Measurements from ENCODE around the gene GATD1. TPM values are rescaled to one million over a fixed set of nuclear protein-coding genes. Genes with fewer than 3 reads are reported as not detected.
A peak's percentile ranks its signal among the peaks of the same experiment; 100 is the strongest.

The GATD1 gene
- polyA plus RNA-seq, 2 donors: 23.1 to 49.2 TPM

DNA sequence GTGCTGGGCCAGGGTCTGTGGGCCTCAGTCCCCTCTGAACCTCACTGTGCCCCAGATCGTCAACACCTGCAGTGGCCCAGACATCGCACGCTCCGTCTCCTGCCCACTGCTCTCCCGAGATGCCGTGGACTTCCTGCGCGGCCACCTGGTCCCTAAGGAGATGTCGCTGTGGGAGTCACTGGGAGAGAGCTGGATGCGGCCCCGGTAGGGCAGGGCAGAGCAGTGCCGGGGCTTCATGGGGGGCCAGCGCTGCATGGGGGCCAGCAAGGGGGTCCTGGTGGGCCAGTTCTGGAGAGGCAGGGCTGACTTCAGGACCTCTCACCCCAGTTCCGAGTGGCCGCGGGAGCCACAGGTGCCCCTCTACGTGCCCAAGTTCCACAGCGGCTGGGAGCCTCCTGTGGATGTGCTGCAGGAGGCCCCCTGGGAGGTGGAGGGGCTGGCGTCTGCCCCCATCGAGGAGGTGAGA is 54.9 kb downstream of the GATD1 start:
- peaks cover 0 to 42% of the 10 kb centered on the region in 2 donors for H3K36me3 ChIP-seq (ENCODE audit: control insufficient read depth in 2 of 2, insufficient read depth in 2 of 2, low read length in 1 of 2)
- peaks cover 7 to 15% of the 10 kb centered on the region in 2 donors for H3K4me1 ChIP-seq (ENCODE audit: control insufficient read depth in 2 of 2, insufficient read depth in 2 of 2, low read length in 1 of 2)
- H3K27ac ChIP-seq (ENCODE audit: low read depth in 2 of 2, low read length in 1 of 2): no peak overlapping the region
- H3K27me3 ChIP-seq (ENCODE audit: control insufficient read depth in 1 of 2, insufficient read depth in 2 of 2, low read length in 2 of 2): no peaks in the 10 kb centered on the region
- no peak overlapping the region for H3K4me3 ChIP-seq (ENCODE audit: low read depth in 1 of 2, low read length in 2 of 2)
- 76 to 79% methylated on average over 18 to 20 of the region's 20 CpGs for WGBS, 2 donors
- H3K9me3 ChIP-seq (ENCODE audit: control insufficient read depth in 2 of 2, insufficient read depth in 1 of 2, low read depth in 1 of 2, low read length in 1 of 2): no peaks in the 10 kb centered on the region

DNA sequence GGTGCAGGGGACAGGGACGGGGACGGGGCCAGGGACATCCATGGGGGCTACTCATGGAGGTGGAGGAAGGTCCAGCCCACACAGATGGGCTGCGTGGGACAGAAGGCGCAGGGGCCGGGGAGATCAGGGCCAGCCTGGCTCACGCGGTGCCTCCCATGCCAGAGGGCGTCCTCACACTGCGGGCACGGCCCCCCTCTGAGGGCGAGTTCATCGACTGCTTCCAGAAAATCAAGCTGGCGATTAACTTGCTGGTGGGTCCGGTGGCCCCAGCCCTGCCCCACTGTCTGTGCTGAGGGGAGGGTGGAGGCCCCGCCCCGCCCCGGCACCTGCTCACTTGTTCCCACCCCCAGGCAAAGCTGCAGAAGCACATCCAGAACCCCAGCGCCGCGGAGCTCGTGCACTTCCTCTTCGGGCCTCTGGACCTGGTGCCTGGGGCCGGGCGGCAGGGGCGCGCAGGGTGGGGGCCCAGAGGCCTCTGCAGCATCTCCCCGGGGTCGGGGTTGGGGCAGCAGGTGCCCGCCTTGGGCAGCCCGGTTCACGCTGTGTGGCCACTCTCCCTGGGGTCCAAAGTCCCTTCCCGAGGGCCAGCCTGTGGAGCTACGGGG is 55.4 kb downstream of the GATD1 start:
- Histone ChIP-seq H3K4me1 (ENCODE audit: control insufficient read depth in 2 of 2, insufficient read depth in 2 of 2, low read length in 1 of 2) (peaks cover 7 to 12% of the 10 kb centered on the region in 2 donors), H3K27ac (ENCODE audit: low read depth in 2 of 2, low read length in 1 of 2) (no peak overlapping the region), H3K27me3 (ENCODE audit: control insufficient read depth in 1 of 2, insufficient read depth in 2 of 2, low read length in 2 of 2) (no peaks in the 10 kb centered on the region), H3K4me3 (ENCODE audit: low read depth in 1 of 2, low read length in 2 of 2) (no peak overlapping the region), H3K9me3 (ENCODE audit: control insufficient read depth in 2 of 2, insufficient read depth in 1 of 2, low read depth in 1 of 2, low read length in 1 of 2) (no peaks in the 10 kb centered on the region), H3K36me3 (ENCODE audit: control insufficient read depth in 2 of 2, insufficient read depth in 2 of 2, low read length in 1 of 2) (peaks cover 0 to 42% of the 10 kb centered on the region in 2 donors)
- 51 to 53% methylated on average over 32 to 33 of the region's 33 CpGs for WGBS, 2 donors

DNA sequence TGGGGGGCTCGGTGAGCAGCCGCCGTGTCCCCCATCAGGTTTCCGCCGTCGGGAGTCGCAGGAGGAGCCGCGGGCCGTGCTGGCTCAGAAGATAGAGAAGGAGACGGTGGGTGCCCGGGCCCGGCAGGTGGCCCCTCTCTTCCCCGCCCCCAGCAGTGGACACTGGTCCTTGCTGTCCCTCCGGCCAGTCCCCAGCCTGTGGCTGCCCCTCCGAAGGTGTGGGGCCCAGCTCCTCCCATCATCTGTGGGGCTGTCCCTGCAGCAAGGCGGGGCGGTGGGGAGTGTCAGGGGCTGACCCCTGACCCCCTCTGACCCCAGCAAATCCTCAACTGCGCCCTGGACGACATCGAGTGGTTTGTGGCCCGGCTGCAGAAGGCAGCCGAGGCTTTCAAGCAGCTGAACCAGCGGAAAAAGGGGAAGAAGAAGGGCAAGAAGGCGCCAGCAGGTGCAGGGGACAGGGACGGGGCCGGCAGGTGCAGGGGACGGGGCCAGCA is 56.0 kb downstream of the GATD1 start:
- H3K27me3 ChIP-seq (ENCODE audit: control insufficient read depth in 1 of 2, insufficient read depth in 2 of 2, low read length in 2 of 2): no peaks in the 10 kb centered on the region
- H3K4me1 ChIP-seq (ENCODE audit: control insufficient read depth in 2 of 2, insufficient read depth in 2 of 2, low read length in 1 of 2): peaks cover 7% of the 10 kb centered on the region in 2 donors
- no peaks in the 10 kb centered on the region for H3K9me3 ChIP-seq (ENCODE audit: control insufficient read depth in 2 of 2, insufficient read depth in 1 of 2, low read depth in 1 of 2, low read length in 1 of 2)
- H3K36me3 ChIP-seq (ENCODE audit: control insufficient read depth in 2 of 2, insufficient read depth in 2 of 2, low read length in 1 of 2): peaks cover 0 to 42% of the 10 kb centered on the region in 2 donors
- 57 to 61% methylated on average over 24 to 28 of the region's 28 CpGs for WGBS, 2 donors
- H3K4me3 ChIP-seq (ENCODE audit: low read depth in 1 of 2, low read length in 2 of 2): no peak overlapping the region
- no peak overlapping the region for H3K27ac ChIP-seq (ENCODE audit: low read depth in 2 of 2, low read length in 1 of 2)

DNA sequence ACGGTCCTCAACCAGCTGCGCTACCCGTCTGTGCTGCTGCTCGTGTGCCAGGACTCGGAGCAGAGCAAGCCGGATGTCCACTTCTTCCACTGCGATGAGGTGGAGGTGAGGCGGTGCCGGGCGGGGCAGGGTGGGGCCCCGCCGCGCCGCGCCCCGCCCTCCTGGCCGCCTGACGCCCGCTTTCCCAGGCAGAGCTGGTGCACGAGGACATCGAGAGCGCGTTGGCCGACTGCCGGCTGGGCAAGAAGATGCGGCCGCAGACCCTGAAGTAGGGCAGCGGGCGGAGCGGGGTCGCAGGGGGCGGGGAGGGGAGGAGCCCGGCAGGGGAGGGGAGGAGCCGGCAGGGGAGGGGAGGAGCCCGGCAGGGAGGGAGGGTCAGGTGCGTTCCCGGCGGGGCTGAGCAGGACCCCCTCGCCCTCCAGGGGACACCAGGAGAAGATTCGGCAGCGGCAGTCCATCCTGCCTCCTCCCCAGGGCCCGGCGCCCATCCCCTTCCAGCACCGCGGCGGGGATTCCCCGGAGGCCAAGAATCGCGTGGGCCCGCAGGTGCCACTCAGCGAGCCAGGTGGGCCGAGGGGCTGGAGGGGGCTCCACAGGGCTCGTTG is 56.5 kb downstream of the GATD1 start:
- H3K27ac ChIP-seq (ENCODE audit: low read depth in 2 of 2, low read length in 1 of 2): peak overlapping the region in 1 of 2 donors; percentile 26
- H3K9me3 ChIP-seq (ENCODE audit: control insufficient read depth in 2 of 2, insufficient read depth in 1 of 2, low read depth in 1 of 2, low read length in 1 of 2): no peaks in the 10 kb centered on the region
- no peaks in the 10 kb centered on the region for H3K27me3 ChIP-seq (ENCODE audit: control insufficient read depth in 1 of 2, insufficient read depth in 2 of 2, low read length in 2 of 2)
- peaks cover 7% of the 10 kb centered on the region in 2 donors for H3K4me1 ChIP-seq (ENCODE audit: control insufficient read depth in 2 of 2, insufficient read depth in 2 of 2, low read length in 1 of 2)
- WGBS, 2 donors: 35 to 45% methylated on average over 35 to 53 of the region's 53 CpGs
- H3K4me3 ChIP-seq (ENCODE audit: low read depth in 1 of 2, low read length in 2 of 2): no peak overlapping the region
- peaks cover 0 to 42% of the 10 kb centered on the region in 2 donors for H3K36me3 ChIP-seq (ENCODE audit: control insufficient read depth in 2 of 2, insufficient read depth in 2 of 2, low read length in 1 of 2)

DNA sequence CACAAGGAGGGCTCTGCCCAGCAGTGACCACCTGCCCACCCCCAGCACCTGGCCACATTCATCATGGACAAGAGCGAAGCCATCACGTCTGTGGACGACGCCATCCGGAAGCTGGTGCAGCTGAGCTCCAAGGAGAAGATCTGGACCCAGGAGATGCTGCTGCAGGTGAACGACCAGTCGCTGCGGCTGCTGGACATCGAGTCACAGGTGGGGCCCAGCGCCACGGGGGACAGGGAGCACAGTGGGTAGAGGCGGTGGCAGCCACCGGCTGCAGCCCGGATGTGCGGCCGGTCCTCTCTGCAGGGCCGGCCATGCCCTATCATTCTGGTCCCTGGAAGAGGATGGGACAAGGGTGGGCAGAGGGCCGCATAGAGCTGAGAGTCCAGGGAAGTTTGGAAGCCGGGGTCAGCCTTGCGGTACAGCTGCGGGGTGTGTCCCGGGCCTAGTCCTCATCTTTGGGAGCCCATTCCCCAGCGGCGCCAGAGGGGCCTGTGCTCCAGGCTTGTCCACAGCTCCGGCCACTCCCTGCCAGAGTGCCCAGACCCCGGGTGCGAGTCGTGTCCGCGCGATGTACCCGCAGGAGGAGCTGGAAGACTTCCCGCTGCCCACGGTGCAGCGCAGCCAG is 57.2 kb downstream of the GATD1 start:
- 77 to 79% methylated on average over 35 of the region's 35 CpGs for WGBS, 2 donors
- Histone ChIP-seq H3K27ac (ENCODE audit: low read depth in 2 of 2, low read length in 1 of 2) (peak overlapping the region in 1 of 2 donors; percentile 26), H3K36me3 (ENCODE audit: control insufficient read depth in 2 of 2, insufficient read depth in 2 of 2, low read length in 1 of 2) (peaks cover 0 to 42% of the 10 kb centered on the region in 2 donors), H3K4me1 (ENCODE audit: control insufficient read depth in 2 of 2, insufficient read depth in 2 of 2, low read length in 1 of 2) (peaks cover 3 to 5% of the 10 kb centered on the region in 2 donors), H3K9me3 (ENCODE audit: control insufficient read depth in 2 of 2, insufficient read depth in 1 of 2, low read depth in 1 of 2, low read length in 1 of 2) (no peaks in the 10 kb centered on the region), H3K27me3 (ENCODE audit: control insufficient read depth in 1 of 2, insufficient read depth in 2 of 2, low read length in 2 of 2) (no peaks in the 10 kb centered on the region), H3K4me3 (ENCODE audit: low read depth in 1 of 2, low read length in 2 of 2) (no peak overlapping the region)

DNA sequence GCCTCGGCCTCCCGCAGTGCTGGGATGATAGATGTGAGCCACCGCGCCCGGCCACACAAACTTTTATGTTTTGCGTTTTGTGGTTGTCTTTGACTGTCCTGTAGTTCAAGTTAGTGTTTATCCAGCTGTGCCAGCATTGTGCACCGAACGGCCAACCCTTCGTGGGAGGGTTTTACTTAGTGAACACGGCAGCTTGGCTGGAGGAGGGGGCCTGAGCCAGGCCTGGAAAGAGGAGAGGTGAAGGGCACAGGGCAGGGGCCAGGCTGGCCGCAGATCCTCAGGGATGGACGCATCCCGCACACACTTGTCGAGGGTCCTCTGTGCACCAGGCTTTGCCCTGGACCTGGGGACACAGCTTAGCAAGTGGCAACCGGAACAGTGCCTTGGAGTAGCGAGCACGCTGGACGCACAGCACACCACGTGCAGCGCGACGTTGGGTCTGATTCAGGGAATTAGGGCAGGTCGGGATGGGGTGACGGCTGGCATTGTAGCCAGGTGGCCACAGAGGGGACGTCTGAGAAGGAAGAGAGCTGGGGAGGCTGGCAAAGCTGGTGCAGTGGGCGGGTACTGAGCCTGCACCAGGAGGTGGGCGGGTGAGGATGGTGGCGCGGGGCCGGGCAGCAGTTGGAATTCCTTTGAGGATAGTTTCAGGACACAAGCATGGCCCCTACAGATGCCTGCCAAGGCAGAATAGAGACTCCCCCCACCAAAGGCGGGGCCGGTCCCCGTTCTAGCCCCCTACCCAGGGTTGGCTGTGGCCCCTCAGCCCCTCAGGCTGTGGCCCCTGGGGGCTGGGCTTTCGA is 57.9 kb downstream of the GATD1 start:
- peaks cover 0 to 35% of the 10 kb centered on the region in 2 donors for H3K36me3 ChIP-seq (ENCODE audit: control insufficient read depth in 2 of 2, insufficient read depth in 2 of 2, low read length in 1 of 2)
- no peak overlapping the region for H3K4me3 ChIP-seq (ENCODE audit: low read depth in 1 of 2, low read length in 2 of 2)
- 80 to 86% methylated on average over 34 of the region's 34 CpGs for WGBS, 2 donors
- H3K9me3 ChIP-seq (ENCODE audit: control insufficient read depth in 2 of 2, insufficient read depth in 1 of 2, low read depth in 1 of 2, low read length in 1 of 2): no peaks in the 10 kb centered on the region
- peak overlapping the region in 1 of 2 donors; percentile 15 for H3K27ac ChIP-seq (ENCODE audit: low read depth in 2 of 2, low read length in 1 of 2)
- peaks cover 3 to 5% of the 10 kb centered on the region in 2 donors for H3K4me1 ChIP-seq (ENCODE audit: control insufficient read depth in 2 of 2, insufficient read depth in 2 of 2, low read length in 1 of 2)
- no peaks in the 10 kb centered on the region for H3K27me3 ChIP-seq (ENCODE audit: control insufficient read depth in 1 of 2, insufficient read depth in 2 of 2, low read length in 2 of 2)

Other genes starting within 250 kb of the GATD1 start
- 100 to 1,000 TPM; 163 to 257 TPM for gene HRAS, start 241.9 kb downstream of the GATD1 start, polyA plus RNA-seq
- gene LRRC56, start 240.0 kb downstream of the GATD1 start, polyA plus RNA-seq: 1 to 10 TPM; 1.7 to 4.0 TPM
- 1 to 10 TPM; 2.9 to 6.9 TPM for gene LMNTD2, start 216.7 kb downstream of the GATD1 start, polyA plus RNA-seq
- 10 to 100 TPM; 46.6 to 82.4 TPM for gene RASSF7, start 216.5 kb downstream of the GATD1 start, polyA plus RNA-seq
- 10 to 100 TPM; 13.7 to 28.4 TPM for gene PHRF1, start 201.0 kb downstream of the GATD1 start, polyA plus RNA-seq
- 10 to 100 TPM; 17.0 to 30.1 TPM for gene IRF7, start 161.5 kb downstream of the GATD1 start, polyA plus RNA-seq
- gene CDHR5, start 152.5 kb downstream of the GATD1 start, polyA plus RNA-seq: under 1 TPM; 0.02 to 0.08 TPM
- not detected for gene SCT, start 150.3 kb downstream of the GATD1 start, polyA plus RNA-seq
- gene DRD4, start 140.2 kb downstream of the GATD1 start, polyA plus RNA-seq: under 1 TPM; 0.18 to 0.39 TPM
- 10 to 100 TPM; 20.3 to 42.4 TPM for gene DEAF1, start 82.3 kb downstream of the GATD1 start, polyA plus RNA-seq
- 10 to 100 TPM; 25.0 to 53.9 TPM for gene TMEM80, start 81.7 kb downstream of the GATD1 start, polyA plus RNA-seq
- gene EPS8L2, start 71.3 kb downstream of the GATD1 start, polyA plus RNA-seq: 100 to 1,000 TPM; 254 to 440 TPM
- gene TALDO1, start 30.0 kb downstream of the GATD1 start, polyA plus RNA-seq: 100 to 1,000 TPM; 228 to 278 TPM
- under 1 TPM; 0.10 to 0.12 TPM for gene CEND1, start 12.6 kb upstream of the GATD1 start, polyA plus RNA-seq
- 10 to 100 TPM; 10.2 TPM for gene SLC25A22, start 20.8 kb upstream of the GATD1 start, polyA plus RNA-seq
- gene PIDD1, start 27.7 kb upstream of the GATD1 start, polyA plus RNA-seq: 10 to 100 TPM; 11.3 to 27.8 TPM
- gene RPLP2, start 32.5 kb upstream of the GATD1 start, polyA plus RNA-seq: 1,000 to 10,000 TPM; 1,061 to 1,474 TPM
- gene PNPLA2, start 41.4 kb upstream of the GATD1 start, polyA plus RNA-seq: 10 to 100 TPM; 51.7 to 53.2 TPM
- gene CRACR2B, start 50.4 kb upstream of the GATD1 start, polyA plus RNA-seq: 1 to 10 TPM; 3.2 to 5.3 TPM
- 100 to 1,000 TPM in 1 of 2 donors, 10 to 100 TPM in 1; 75.5 to 108 TPM for gene CD151, start 55.5 kb upstream of the GATD1 start, polyA plus RNA-seq
- gene POLR2L, start 65.0 kb upstream of the GATD1 start, polyA plus RNA-seq: 100 to 1,000 TPM in 1 of 2 donors, 10 to 100 TPM in 1; 64.9 to 177 TPM
- 10 to 100 TPM in 1 of 2 donors, 1 to 10 TPM in 1; 9.8 to 16.8 TPM for gene TSPAN4, start 65.4 kb upstream of the GATD1 start, polyA plus RNA-seq
- 10 to 100 TPM; 22.5 to 30.7 TPM for gene CHID1, start 133.3 kb upstream of the GATD1 start, polyA plus RNA-seq
- gene AP2A2, start 148.4 kb upstream of the GATD1 start, polyA plus RNA-seq: 10 to 100 TPM; 17.3 to 20.2 TPM